ENCODE results near the gene CMTM2.
"Not testable (repeated sequence)": the region's sequence is repeated elsewhere in the genome, so short reads cannot be mapped to it uniquely, and the experiment has no call there.

CMTM2 gene

DNA sequence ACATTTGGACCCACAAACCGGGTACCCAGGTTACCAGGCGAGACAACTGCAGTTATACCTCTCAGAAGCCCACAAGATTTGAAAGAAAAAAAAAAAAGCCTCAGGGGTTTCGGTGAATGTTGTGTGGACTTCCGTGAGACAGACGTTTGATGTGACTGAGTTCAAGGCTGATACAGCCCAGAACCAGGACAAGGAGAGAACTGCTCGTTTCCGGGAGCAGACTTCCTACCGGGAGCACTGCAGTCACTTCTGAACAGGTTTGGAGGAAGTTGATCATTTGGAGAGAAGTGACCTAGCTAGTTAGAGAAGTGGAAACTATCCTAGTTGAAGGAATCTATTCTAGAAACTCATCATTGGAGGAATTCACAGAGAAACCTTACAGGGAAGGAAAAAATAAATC lies 26.0 kb upstream of the CMTM2 start:
- no peak for DNase-seq

DNA sequence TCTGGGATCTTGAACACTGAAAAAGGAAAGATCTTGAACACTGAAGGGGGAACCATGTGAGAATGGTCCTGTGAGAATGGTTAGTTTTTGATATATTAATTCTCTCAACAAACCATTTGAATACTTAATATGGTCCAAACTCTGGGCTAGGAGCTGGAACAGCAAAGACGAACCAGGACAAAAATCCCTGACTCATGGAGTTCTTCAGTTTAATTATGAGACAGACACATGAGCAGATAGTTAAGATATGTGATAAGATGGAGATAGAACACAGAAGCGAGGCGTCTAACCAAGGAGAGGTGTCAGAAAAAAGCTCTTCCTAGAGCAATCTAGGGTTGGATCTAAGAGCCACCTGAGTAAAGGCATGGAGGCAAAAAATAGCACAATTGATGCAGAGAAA lies 25.2 kb upstream of the CMTM2 start:
- no peak for DNase-seq

DNA sequence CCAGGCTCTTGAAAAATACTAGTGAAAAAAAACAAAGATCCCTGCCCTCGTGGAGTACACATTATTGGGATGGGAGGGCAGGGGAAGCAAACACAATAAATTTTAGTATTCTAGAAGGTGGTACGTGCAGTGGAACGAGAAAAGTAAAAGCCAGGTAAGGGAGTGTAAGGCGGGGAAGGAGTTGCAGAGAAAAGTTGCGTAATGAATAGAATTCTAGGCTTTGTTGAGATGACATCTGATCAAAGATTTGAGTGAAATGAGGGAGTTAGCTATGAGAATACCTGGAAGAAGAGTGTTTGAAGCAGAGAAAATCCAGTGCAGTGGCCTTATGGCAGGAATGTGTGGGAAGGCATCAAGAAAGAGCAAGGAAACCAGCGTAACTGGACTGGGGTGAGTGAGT lies 24.8 kb upstream of the CMTM2 start:
- DNase-seq, result no peak

DNA sequence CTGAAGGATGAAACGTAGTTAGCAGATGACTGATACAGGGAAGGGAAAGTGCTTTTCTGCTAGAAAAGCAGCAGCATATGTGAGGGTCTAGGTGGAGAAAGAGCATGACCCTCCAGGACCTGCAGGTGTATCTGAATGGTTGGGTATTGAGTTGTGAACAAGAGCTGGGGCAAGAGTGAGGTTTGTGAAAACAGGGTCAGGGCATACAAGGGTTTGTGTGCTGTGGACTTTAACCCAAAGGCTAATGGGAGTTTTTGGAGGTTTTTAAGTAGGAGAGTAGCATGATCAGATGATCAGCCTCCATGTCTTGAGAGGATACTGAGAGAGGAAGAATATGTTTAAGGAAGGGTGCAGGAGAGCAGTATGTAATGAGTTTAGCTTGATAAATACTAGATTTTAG lies 19.2 kb upstream of the CMTM2 start:
- DNase-seq, result no peak

DNA sequence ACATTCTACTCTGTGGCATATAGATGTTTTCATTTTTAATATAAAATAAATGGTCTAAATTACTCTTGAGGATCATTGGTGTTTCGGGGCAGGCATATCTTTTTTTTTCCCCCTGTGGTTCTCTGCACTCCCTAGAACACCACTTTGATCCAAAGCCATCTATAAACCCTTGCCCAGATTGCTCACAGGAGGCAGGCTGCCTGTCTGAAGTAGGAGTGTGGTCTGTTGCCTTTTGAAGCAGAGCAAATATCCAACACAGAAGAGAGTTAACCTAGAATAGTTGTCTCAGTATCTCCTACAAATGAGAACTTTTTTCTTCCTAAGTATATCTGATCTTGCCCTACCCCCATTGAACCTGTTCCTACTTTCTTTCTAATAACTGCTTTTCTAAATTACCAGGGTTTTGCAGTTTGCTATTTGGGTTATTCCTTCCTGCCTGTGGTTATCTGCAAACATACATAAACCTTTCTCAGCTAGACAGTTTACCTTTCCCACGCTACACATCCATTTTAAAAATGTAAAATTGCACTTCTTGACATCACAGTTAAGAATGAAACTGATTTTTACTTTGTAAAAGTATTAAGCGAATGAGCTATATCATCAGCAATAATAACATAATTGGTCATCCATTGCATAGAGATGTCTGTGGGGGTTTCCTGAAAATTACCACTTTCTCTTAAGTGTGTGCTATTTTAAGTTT lies 17.7 kb upstream of the CMTM2 start:
- no peak for DNase-seq

DNA sequence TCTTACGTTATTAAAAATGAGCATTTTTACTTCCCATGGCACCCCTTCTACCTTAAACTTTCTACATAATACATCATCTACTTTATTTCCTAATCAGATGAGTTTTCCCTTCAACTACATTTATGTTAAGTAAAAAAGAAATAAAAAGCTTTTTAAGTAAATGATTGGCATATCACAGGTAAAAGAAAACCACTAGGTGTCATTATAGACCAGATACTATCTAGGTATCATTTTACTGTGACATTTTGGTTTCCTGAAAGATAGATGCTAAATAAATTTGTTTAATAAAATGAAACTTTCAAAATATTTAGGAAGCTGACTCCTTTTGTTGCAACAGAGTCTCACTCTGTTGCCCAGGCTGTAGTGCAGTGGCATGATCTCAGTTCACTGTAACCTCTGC lies 16.9 kb upstream of the CMTM2 start:
- no peak for DNase-seq

DNA sequence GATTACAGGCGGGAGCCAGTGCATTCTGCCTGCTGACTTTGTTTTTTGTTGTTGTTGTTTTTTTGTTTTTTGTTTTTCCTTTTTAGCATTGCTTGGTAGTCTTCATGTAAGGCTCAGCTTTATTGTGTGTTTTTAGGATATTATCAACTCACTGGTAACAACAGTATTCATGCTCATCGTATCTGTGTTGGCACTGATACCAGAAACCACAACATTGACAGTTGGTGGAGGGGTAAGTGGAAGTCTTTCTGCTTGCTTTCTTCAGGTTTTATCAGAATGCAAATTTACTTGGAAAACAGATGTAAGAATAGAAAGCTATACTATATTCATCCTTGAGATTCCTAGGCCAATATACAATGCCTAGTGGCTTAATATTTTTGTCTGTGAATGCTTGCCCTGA lies 16.3 kb upstream of the CMTM2 start:
- DNase-seq, result no peak

DNA sequence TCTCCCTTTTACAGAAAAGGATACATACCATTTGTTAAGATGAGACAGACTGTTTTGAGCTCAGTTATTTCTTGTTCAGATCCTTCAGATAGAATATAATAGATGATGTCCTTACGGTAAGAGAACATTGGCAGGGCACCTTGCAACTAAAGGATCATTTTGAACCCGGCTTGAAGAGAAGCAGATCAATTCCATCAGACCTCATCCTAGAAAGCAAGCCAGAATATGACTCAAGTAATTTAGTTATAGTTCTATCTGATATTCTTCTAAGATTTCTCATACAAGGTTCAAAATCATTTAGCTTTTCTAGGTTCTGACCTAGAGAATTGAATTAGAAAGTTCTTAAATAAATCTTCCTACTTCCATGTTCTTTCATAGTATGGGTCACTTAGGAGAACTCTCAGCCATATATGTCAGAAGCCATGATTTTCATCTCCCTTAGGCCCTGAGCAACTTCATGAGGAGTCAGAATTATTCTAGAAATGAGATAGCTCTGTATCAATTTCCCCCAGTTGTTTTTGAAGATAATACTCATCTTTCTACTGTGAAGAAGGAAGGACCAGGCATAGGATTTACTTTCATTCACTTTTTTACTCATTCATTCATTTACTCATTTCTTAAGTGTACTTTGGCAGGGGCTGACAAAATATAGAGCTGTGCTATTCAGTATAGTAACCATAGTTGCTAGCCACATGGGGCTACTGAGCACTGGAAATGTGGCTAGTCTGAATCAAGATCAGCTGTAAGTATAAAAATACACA lies 15.5 kb upstream of the CMTM2 start:
- DNase-seq, result no peak

DNA sequence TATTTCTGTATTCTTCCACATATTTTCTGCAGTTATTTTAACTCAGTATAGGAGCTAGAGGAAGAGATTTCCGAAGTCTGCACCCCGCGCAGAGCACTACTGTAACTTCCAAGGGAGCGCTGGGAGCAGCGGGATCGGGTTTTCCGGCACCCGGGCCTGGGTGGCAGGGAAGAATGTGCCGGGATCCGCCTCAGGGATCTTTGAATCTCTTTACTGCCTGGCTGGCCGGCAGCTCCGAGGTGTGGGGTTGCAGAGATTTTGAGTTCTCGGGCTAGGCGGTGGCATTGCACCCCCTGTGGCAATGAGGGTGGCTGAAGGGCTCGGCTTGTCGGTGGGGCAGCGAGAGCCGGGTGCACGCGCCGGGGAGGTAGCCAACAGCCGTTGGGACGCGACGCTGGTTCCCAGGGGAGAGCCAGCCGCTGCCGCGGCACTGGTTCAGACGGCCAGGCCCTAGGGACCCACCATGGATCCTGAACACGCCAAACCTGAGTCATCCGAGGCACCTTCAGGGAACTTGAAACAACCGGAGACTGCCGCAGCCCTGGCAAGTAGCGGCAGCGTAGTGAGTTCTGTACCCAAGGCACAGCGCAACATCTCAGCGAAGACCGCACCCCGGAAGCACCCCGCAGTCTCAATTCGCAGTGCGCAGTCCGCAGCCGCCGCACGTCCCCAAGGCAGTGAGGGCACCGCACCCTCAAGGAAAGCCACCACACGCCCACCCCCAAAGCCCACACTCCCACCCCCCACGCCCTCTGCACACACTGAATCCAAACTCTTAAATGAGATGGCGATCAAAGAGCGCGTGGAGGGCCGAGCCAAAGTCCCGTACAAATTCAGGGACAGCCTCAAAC lies 13.0 kb upstream of the CMTM2 start, which contains the start of gene CMTM1:
Gene CMTM1 (plus strand): TSS at position 389 of the 851 bp plus-strand sequence. CDS start 75 bp downstream, at position 464.
- no peak for DNase-seq

DNA sequence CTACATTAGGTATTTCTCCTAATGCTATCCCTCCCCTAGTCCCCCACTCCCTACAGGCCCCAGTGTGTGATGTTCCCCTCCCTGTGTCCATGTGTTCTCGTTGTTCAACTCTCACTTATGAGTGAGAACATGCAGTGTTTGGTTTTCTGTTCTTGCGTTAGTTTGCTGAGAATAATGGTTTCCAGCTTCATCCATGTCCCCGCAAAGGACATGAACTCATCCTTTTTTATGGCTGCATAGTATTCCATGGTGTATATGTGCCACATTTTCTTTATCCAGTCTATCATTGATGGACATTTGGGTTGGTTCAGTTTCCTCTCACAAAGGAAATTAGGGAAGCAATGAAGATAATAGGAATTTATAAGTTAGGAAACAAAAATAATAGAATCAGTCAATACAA lies 12.0 kb upstream of the CMTM2 start:
- not testable (repeated sequence) for DNase-seq

DNA sequence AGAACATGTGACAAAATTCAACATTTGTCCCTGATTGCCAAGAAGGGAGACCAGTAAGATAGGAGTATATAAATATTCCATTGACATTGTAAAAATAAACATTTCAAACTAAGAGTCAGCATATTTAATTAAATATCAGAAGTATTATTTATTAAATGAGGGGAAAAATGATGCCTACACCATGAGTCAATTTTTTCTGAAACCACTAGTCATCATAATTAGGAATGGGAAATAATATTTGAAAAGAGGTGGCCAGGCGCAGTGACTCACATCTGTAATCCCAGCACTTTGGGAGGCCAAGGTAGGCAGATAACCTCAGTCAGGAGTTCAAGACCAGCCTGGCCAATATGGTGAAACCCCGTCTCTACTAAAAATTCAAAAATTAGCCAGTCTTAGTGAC lies 10.9 kb upstream of the CMTM2 start:
- no peak for DNase-seq

DNA sequence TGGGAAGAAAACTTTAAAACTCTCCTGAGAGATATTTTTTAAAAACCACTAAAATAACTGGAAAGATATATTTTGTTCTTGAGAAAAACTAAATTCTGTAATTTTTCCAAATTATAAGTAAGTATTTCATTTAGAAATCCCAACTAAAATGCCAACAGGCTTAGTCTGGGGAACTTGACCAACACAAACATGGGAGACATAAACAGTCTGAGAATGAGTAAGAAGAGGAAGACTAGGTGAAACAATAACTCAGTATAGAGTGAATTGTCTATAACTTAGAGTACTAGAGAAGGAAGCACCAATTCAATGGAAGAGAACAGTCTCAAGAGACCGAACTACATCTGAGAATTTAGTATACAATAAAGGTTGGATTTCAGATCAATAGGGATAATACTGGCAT lies 10.1 kb upstream of the CMTM2 start:
- no peak for DNase-seq

DNA sequence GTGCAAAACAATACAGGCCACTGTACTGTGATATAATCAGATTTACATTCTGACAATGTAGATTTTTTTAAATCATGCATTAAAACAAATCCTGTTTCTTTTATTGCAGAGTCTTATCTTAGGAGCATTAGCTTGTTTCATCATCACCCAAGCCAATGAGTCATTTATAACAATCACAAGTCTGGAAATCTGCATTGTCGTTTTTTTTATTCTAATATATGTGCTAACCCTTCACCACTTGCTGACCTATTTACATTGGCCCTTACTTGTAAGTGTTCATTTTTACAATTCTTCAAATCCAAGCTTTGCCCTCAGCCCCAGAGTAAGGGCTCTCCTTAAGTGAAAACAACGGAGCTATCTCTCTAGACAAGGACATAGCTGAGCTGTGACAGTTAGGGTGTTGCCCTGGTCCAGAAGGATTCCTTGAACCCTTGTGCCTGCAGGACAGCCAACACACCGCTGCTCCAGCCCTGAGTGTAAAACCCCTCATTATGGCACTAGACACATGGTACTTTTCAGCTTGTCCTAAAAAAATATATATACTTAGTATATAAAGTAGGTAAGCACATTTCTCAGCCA lies 9.3 kb upstream of the CMTM2 start:
- DNase-seq, result no peak

DNA sequence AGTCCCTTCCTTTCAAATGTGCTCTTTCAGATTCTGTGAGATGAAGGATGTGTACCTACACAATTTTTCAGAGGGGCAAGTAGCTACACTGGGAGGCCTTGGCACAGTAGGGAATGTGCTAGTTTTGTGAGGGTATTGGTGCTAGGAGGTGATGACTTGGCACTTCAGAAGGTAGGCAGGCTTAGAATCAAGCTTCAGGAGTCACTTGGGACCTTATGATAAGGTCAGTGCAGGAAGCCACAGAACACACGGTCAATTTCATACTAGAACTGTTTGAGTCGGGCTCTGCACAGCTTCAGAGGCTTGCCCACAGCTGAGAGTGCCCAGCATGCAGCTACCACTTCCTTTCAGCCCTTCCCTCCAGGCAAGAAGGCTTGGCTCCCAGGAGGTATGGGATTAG lies 6.9 kb upstream of the CMTM2 start:
- DNase-seq, result no peak

DNA sequence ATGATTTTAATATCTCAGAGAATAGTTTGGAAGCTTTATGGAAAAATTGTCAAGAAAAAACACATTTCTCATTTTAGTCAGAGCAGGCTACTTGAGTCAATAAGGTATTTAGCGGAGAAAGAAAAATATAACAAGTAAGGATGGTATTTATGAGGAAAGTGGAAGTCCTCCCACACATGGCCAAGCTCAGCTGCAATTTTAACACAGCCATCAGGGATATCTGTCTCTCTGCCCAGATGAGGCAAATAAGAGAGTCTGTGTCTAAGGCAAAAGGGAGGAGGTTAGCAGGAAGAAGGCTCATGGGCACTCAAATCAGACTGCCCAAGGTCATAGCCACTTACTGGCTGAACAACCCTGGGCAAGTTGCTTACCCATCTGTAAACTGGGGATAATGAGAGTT lies 5.2 kb upstream of the CMTM2 start:
- no peak for DNase-seq

DNA sequence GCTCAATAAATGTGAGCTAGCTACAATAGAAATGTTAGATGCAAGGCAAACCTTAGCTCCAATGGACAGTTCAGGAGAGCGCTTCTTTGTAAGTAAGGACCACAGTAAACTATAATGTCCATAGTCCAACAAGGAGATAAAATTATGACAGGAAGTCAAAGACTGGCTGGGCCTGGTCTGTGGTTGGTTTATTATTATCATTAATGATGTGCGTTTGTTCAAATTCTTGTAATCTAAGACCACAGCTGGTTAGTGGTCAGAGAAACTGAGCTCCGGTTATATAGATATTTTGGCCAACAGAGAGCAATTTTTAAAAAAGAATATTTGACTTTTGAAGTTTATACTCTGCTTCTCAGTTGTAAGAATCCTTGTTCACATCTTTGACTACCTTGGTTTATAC lies 4.7 kb upstream of the CMTM2 start:
- DNase-seq, result no peak

DNA sequence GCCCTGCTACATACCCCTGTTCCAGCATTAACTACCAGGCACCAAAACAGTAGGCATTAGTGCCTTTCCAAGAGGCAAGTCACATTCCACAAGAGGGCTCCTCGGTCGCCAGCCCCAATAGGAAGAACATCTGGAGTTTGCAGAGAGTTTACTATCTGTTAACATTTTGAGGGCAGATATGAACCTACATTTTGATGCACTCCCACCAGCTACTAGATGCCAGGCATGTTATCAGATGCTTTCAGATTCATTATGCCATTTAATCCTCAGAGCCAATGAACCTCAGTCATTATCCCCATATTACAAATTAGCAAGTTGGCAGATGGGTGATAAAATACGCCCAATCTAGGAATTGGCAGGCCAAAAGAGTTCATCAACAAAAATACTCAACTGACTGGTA lies 4.2 kb upstream of the CMTM2 start:
- no peak for DNase-seq

DNA sequence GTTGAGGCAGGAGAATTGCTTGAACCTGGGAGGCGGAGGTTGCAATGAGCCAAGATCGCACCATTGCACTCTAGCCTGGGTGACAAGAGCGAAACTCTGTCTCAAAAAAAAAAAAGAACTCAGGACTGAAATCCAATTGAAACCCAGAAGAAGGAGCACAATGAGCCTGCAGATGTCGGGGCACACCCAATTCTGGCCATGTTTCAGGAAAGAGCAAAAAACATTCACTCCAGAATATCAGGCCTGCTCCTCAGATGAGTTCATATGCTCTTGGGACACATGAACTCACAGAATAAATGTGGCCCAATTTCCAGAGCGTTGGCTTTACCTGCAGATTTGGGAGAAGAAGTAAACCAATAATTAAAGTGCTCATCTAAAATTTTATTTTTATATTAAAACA lies 3.0 kb upstream of the CMTM2 start:
- no peak for DNase-seq

DNA sequence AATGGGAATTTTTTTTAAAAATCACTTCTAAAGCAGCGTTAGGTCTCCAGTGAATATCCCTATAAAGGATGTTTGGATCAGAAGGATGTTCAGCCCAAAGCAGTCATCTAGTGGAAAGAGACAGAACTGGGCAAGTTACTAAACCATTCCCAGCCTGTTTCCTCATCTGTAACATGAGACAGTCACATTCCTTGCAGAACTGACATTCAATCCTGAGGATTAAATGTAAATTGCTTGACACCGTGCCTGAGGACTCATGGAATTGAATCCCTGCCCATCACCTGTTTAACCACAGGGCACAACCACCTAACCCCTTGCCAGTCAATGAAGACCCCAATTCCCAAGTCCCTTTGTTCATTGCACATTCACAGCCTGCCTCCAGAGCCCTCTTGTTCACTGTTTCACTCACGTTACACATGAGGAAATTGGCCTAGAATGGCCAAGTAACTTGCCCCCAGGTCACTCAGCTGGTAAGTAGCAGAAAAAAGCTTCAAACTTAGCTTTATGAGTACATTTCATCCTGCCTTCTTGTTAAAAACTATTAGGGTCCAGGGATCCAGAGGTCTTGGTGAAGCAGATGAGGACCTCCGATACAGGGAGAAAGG lies 1.4 kb downstream of the CMTM2 start:
- no peak for DNase-seq

DNA sequence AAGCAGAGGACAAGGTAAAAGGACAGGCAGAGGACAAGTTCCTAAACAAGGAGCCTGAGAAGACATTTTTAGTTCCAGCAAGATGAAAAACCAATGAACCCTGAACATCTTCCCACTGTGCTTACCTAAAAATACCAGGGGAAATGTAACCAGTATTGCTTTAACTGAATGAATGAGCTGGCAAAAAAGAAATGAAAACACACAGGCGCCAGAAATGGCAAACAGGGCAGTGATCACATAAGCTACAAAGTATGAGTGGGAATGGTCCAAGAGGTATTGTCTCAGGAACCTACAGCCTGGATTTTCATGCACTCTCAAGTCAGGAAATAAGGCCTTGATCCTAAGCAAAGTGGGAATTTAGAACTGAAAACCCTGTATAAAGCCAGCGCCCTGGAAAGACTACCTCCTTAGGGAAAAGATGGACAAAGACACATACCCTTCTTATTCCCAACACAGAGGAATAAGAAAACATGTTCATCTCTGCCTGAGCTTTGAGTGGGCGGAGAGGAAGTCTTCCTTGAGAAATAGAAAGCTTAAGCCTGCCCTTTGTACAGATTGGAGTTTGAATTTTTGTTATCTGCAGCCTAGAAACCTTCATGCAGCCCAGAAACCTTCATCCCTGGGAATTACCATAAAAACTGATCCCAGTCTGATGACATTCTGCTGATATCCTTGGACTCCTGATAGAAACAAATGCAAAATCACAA lies 2.1 kb downstream of the CMTM2 start:
- no peak for DNase-seq

DNA sequence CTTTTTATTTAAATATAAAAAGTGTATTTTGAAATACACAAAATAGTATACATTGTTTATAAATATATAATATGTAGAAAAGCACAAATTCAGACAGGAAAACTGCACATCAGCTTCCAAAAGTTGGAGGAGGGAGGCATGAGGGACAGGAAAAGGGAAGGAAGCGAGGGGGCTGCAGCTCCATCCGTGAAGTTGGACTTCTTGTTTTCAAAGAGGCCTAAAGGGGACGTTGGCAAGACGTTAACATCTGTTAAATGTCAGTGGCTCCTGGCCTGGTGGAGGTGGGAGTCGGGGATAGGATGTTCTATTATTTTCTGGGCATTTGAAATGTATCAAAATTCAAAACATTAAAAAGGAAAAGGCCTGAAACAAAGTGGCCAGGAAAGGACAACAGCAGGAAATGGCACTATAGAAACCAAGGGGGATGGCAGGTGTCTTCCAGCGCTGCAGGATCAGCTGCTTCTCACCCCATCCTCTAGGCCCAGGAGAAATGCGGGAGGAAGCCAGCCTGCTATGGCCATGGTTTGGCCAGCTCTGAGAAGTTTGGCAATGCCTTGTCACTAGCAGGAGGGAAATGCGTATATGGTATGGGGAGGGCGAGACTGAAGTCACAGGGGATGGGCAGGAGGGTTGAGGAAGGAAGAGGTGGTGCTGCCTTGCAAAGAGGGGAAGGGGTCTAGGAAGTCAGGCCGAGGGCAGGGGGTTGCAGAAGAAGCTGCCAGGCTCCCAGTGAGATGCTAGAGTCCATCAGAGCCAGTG lies 6.4 kb downstream of the CMTM2 start:
- DNase-seq, result no peak
